ENCODE measurements around the gene HERC5. TPM values are rescaled to one million over a fixed set of nuclear protein-coding genes. Genes with fewer than 3 reads are reported as not detected.
A peak's percentile ranks its signal among the peaks of the same experiment; 100 is the strongest.

HERC5 gene
- total RNA-seq, 6 donors from 2014 or later = 4.3 to 18.1 (median 9.8) TPM

GRCh38 chr4:88458104-88458740 lies 1.3 kb downstream of the HERC5 start:
- peak overlapping the region in 2 of 4 donors; percentile 80 to 86 for H3K27ac ChIP-seq
- 42 to 46% methylated on average over 7 of the region's 7 CpGs for whole genome bisulfite sequencing, 2 donors
- no peak for ATAC-seq (ENCODE audit: low FRiP score in 2 of 2)

GRCh38 chr4:88465653-88466192 lies 8.8 kb downstream of the HERC5 start:
- H3K27ac ChIP-seq = no peak overlapping the region
- no peak for TF ChIP-seq POLR2A (IDR thresholded peaks at IDR 0.05)
- no peak for TF ChIP-seq EP300 (IDR thresholded peaks at IDR 0.05)
- no peak for TF ChIP-seq POLR2AphosphoS5 (IDR thresholded peaks at IDR 0.05)
- TF ChIP-seq CTCF (IDR thresholded peaks at IDR 0.05) = no peak
- no peaks in the 10 kb centered on the region for H3K9me3 ChIP-seq
- H3K36me3 ChIP-seq = peaks cover 0 to 52% (median 0%) of the 10 kb centered on the region in 4 donors
- H3K4me3 ChIP-seq = no peak overlapping the region
- no peaks in the 10 kb centered on the region for H3K4me1 ChIP-seq
- no peak for ATAC-seq (ENCODE audit: low FRiP score in 2 of 2)
- 91 to 100% methylated on average over 1 of the region's 1 CpG for WGBS, 2 donors
- no peak for DNase-seq
- no peaks in the 10 kb centered on the region for H3K27me3 ChIP-seq

More at GRCh38 chr4:88458104-88458740, 1.3 kb downstream of the HERC5 start:
- H3K9me3 ChIP-seq = no peaks in the 10 kb centered on the region
- no peak for DNase-seq
- peaks cover 0 to 27% (median 8%) of the 10 kb centered on the region in 4 donors for H3K4me1 ChIP-seq
- peak overlapping the region in 3 of 4 donors; percentile 64 to 77 (median 70) for H3K4me3 ChIP-seq
- TF ChIP-seq EP300 (IDR thresholded peaks at IDR 0.05) (no peak), POLR2A (IDR thresholded peaks at IDR 0.05) (no peak), CTCF (IDR thresholded peaks at IDR 0.05) (no peak), POLR2AphosphoS5 (IDR thresholded peaks at IDR 0.05) (no peak)
- peaks cover 0 to 3% (median 0%) of the 10 kb centered on the region in 4 donors for H3K27me3 ChIP-seq
- H3K36me3 ChIP-seq = peaks cover 0 to 9% (median 0%) of the 10 kb centered on the region in 4 donors

- Histone ChIP-seq H3K27me3 (no peaks in the 10 kb centered on the region), H3K36me3 (peaks cover 0 to 58% (median 0%) of the 10 kb centered on the region in 4 donors), H3K4me1 (no peaks in the 10 kb centered on the region), H3K4me3 (no peak overlapping the region), H3K9me3 (no peaks in the 10 kb centered on the region), H3K27ac (no peak overlapping the region)
- DNase-seq (no peak), ATAC-seq (ENCODE audit: low FRiP score in 2 of 2) (no peak)
- 66 to 69% methylated on average over 2 of the region's 2 CpGs for whole genome bisulfite sequencing, 2 donors
- TF ChIP-seq CTCF (IDR thresholded peaks at IDR 0.05) (no peak), POLR2AphosphoS5 (IDR thresholded peaks at IDR 0.05) (no peak), EP300 (IDR thresholded peaks at IDR 0.05) (no peak), POLR2A (IDR thresholded peaks at IDR 0.05) (no peak)
Measured at GRCh38 chr4:88467392-88467791, 10.5 kb downstream of the HERC5 start.

GRCh38 chr4:88477229-88477860 lies 20.4 kb downstream of the HERC5 start:
- no peak overlapping the region for H3K4me3 ChIP-seq
- no peak for ATAC-seq (ENCODE audit: low FRiP score in 2 of 2)
- no peaks in the 10 kb centered on the region for H3K4me1 ChIP-seq

More at GRCh38 chr4:88477229-88477860, 20.4 kb downstream of the HERC5 start:
- TF ChIP-seq EP300 (IDR thresholded peaks at IDR 0.05) (no peak), POLR2A (IDR thresholded peaks at IDR 0.05) (no peak), POLR2AphosphoS5 (IDR thresholded peaks at IDR 0.05) (no peak), CTCF (IDR thresholded peaks at IDR 0.05) (no peak)
- Histone ChIP-seq H3K9me3 (no peaks in the 10 kb centered on the region), H3K27ac (no peak overlapping the region), H3K36me3 (peaks cover 0 to 25% (median 2%) of the 10 kb centered on the region in 4 donors), H3K27me3 (no peaks in the 10 kb centered on the region)
- no peak for DNase-seq
- 69 to 84% methylated on average over 2 to 4 of the region's 5 CpGs for WGBS, 2 donors

Data from upper lobe of left lung (tissue), 6 donors.